H54 (cell line): Measurements from ENCODE around the gene ZBTB7B.
A peak's percentile ranks its signal among the peaks of the same experiment; 100 is the strongest.
"Not testable (repeated sequence)": the region's sequence is repeated elsewhere in the genome, so short reads cannot be mapped to it uniquely, and the experiment has no call there.

ENCODE experiments used
- DNase-seq: peaks from one replicate; pipeline ENCODE4 v3.0.0; 2011; ENCODE audit warnings: low spot score, mixed read lengths; ENCODE audit not compliant: insufficient read length
- FAIRE-seq: peaks from 3 replicates; lab custom pipeline; 2011; peaks lifted over from hg19 to GRCh38; lab: Jason Lieb, UNC
- POLR2A ChIP-seq: IDR thresholded peaks from 2 replicates; pipeline ENCODE4 v1.6.1; 2011; ENCODE audit warnings: low read depth, mild to moderate bottlenecking, low read length

Gene ZBTB7B

GRCh38 chr1:154972517-154973343 is 29.9 kb upstream of the ZBTB7B start:
- FAIRE-seq: no peak
- peak; percentile 38; the same call in 1 of the 2 replicates for TF ChIP-seq POLR2A
- DNase-seq: peak; percentile 71

- TF ChIP-seq POLR2A: peak; percentile 53; the same call in 1 of the 2 replicates
- peak; percentile 33 for FAIRE-seq
- peak; percentile 58 for DNase-seq
Measured at GRCh38 chr1:154973344-154974101, 29.1 kb upstream of the ZBTB7B start.

GRCh38 chr1:154974102-154974807 is 28.3 kb upstream of the ZBTB7B start, which contains the start of gene CKS1B:
Gene CKS1B, plus strand, starts transcription at chr1:154974681. Its CDS starts 65 bp downstream, at chr1:154974746.
- peak; percentile 52 for FAIRE-seq
- TF ChIP-seq POLR2A: no peak; the same call in 1 of the 2 replicates
- DNase-seq: peak; percentile 86

GRCh38 chr1:154974808-154975408 is 27.7 kb upstream of the ZBTB7B start:
- FAIRE-seq: no peak
- TF ChIP-seq POLR2A: peak; percentile 65; the same call in 1 of the 2 replicates
- DNase-seq: peak; percentile 77

- peak; percentile 37; the same call in 1 of the 2 replicates for TF ChIP-seq POLR2A
- FAIRE-seq (no peak), DNase-seq (no peak)
Measured at GRCh38 chr1:154975409-154976059, 27.1 kb upstream of the ZBTB7B start.

GRCh38 chr1:154977762-154978161 is 24.8 kb upstream of the ZBTB7B start:
- not testable (repeated sequence) for FAIRE-seq, DNase-seq

- no peak for DNase-seq
- no peak for TF ChIP-seq POLR2A
- FAIRE-seq: no peak
Measured at GRCh38 chr1:154978360-154978759, 24.2 kb upstream of the ZBTB7B start.

GRCh38 chr1:154982341-154982740 is 20.3 kb upstream of the ZBTB7B start:
- DNase-seq (no peak), FAIRE-seq (no peak)

GRCh38 chr1:154982897-154983648 is 19.5 kb upstream of the ZBTB7B start, which contains the start of gene FLAD1:
Gene FLAD1, plus strand, starts transcription at chr1:154983344. Its CDS starts 351 bp downstream, at chr1:154983695.
- FAIRE-seq: no peak
- peak; percentile 17; the same call in 1 of the 2 replicates for TF ChIP-seq POLR2A
- DNase-seq: peak; percentile 92

More at GRCh38 chr1:154982341-154982740, 20.3 kb upstream of the ZBTB7B start:
- no peak for TF ChIP-seq POLR2A

- TF ChIP-seq POLR2A: no peak
- no peak for DNase-seq
- FAIRE-seq: no peak
Measured at GRCh38 chr1:154983776-154984466, 18.7 kb upstream of the ZBTB7B start.

GRCh38 chr1:154986736-154987135 is 15.9 kb upstream of the ZBTB7B start:
- not testable (repeated sequence) for DNase-seq, FAIRE-seq
